ENCODE results near the gene MISP3. TPM values are rescaled to one million over a fixed set of nuclear protein-coding genes. Genes with fewer than 3 reads are reported as not detected.
A peak's percentile ranks its signal among the peaks of the same experiment; 100 is the strongest.

Gene MISP3
- total and polyA plus RNA-seq, 2 donors = 0.94 to 2.9 TPM

DNA sequence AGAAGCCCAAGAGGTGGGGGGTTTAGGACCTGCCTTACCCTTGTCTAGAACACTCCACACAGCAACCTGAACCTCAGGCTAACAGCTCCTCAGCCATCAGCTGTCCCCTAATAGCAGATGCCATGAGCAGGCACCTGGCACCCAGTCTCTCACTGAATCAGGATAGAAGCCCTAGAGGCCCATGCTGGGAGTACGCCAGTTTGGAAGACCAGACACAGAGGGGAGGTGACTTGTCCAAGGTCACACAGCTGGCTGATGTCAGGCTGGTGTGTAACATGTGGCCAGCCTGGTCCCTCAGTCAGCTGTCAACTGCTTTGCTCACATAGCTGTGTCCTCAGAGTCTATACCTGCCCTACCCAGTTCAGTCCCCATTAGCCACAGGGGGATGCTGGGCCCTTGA is 30.7 kb downstream of the MISP3 start:
- no peak for DNase-seq (ENCODE audit: low read depth in 6 of 9, low spot score in 9 of 9)
- Histone ChIP-seq H3K27ac (ENCODE audit: low read depth in 1 of 2, low read length in 1 of 2) (no peak overlapping the region), H3K4me1 (ENCODE audit: control insufficient read depth in 2 of 2, insufficient read depth in 2 of 2, low read length in 2 of 2) (peaks cover 0 to 16% of the 10 kb centered on the region in 2 donors), H3K4me3 (ENCODE audit: low read length in 2 of 2) (no peak overlapping the region), H3K36me3 (ENCODE audit: control insufficient read depth in 2 of 2, insufficient read depth in 2 of 2, low read length in 1 of 2) (peaks cover 38 to 46% of the 10 kb centered on the region in 2 donors), H3K9me3 (ENCODE audit: control insufficient read depth in 2 of 2, insufficient read depth in 1 of 2, low read length in 1 of 2) (peaks cover 0 to 4% of the 10 kb centered on the region in 2 donors), H3K27me3 (ENCODE audit: control insufficient read depth in 2 of 2, insufficient read depth in 1 of 2, low read length in 1 of 2) (no peaks in the 10 kb centered on the region)
- 100% methylated on average over 1 of the region's 1 CpG for WGBS

DNA sequence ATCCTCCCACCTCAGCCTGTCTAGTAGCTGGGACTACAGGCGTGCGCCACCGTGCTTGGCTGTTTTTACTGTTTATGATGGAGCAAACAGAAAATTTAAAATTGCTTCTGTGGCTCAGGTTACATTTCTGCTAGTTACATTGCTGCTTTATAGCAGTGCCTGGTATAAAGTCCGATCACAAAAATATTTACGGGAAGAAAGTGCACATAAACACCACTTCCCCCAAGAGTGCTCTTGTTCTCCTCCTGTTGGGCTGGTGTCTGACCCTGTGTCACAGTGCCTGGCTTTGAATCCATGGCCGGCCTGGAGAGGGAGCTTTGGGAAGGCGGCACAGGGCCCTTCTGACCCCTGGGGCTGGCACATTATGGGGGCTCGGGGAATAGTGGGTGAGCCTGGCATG is 33.1 kb downstream of the MISP3 start:
- H3K27me3 ChIP-seq (ENCODE audit: control insufficient read depth in 2 of 2, insufficient read depth in 1 of 2, low read length in 1 of 2) = no peaks in the 10 kb centered on the region
- 96% methylated on average over 8 of the region's 8 CpGs for WGBS
- peaks cover 34 to 43% of the 10 kb centered on the region in 2 donors for H3K36me3 ChIP-seq (ENCODE audit: control insufficient read depth in 2 of 2, insufficient read depth in 2 of 2, low read length in 1 of 2)
- peaks cover 0 to 4% of the 10 kb centered on the region in 2 donors for H3K9me3 ChIP-seq (ENCODE audit: control insufficient read depth in 2 of 2, insufficient read depth in 1 of 2, low read length in 1 of 2)
- H3K27ac ChIP-seq (ENCODE audit: low read depth in 1 of 2, low read length in 1 of 2) = no peak overlapping the region
- DNase-seq (ENCODE audit: low read depth in 6 of 9, low spot score in 9 of 9) = no peak
- H3K4me3 ChIP-seq (ENCODE audit: low read length in 2 of 2) = no peak overlapping the region
- peaks cover 0 to 16% of the 10 kb centered on the region in 2 donors for H3K4me1 ChIP-seq (ENCODE audit: control insufficient read depth in 2 of 2, insufficient read depth in 2 of 2, low read length in 2 of 2)

GRCh38 chr19:14106840-14107239 is 34.3 kb downstream of the MISP3 start:
- no peak for DNase-seq (ENCODE audit: low read depth in 6 of 9, low spot score in 9 of 9)
- peaks cover 0 to 4% of the 10 kb centered on the region in 2 donors for H3K9me3 ChIP-seq (ENCODE audit: control insufficient read depth in 2 of 2, insufficient read depth in 1 of 2, low read length in 1 of 2)
- WGBS = 95% methylated on average over 16 of the region's 16 CpGs
- no peak overlapping the region for H3K27ac ChIP-seq (ENCODE audit: low read depth in 1 of 2, low read length in 1 of 2)
- H3K4me1 ChIP-seq (ENCODE audit: control insufficient read depth in 2 of 2, insufficient read depth in 2 of 2, low read length in 2 of 2) = peaks cover 0 to 20% of the 10 kb centered on the region in 2 donors
- H3K4me3 ChIP-seq (ENCODE audit: low read length in 2 of 2) = no peak overlapping the region
- H3K27me3 ChIP-seq (ENCODE audit: control insufficient read depth in 2 of 2, insufficient read depth in 1 of 2, low read length in 1 of 2) = no peaks in the 10 kb centered on the region
- peaks cover 27 to 36% of the 10 kb centered on the region in 2 donors for H3K36me3 ChIP-seq (ENCODE audit: control insufficient read depth in 2 of 2, insufficient read depth in 2 of 2, low read length in 1 of 2)

DNA sequence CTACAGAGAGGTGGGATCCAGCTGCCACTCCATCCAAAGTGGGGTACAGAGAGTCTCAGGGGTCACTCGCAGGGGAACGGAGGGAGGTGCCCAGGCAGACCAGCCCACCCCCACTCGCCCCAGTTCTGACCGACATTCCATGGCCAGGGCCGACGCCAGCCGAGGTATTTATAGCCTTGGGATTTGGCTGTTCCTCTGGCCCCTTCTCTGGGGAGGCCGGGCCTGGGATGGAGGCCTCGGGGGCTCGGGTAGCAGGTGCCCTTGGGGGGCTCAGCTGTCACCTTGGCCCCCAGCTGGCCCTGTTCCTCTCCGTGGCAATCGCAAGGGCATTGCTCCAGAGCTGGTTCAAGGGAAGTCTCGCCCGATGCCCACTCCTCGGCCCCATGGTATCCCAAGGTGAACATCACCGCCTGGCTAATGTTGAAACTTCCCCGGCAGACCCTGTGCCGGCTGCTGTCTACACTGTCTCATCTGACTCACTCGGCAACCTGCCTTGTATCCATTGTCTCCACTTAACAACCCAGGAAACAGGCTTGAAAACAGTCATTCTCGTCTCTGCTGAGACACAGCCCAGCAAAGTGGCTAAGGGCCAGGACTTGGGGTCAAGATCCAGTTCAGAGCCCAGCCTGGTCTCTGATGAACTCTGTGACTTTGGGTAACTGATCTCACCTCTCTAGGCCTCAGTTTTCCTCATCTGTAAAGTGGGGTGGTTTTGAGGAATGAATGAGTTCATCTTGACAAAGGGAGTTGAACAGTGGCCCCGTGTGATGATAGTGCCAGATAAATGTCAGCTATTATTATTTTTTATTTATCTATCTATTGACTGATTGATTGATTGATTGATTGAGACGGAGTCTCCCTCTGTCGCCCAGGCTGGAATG is 35.2 kb downstream of the MISP3 start:
- Histone ChIP-seq H3K36me3 (ENCODE audit: control insufficient read depth in 2 of 2, insufficient read depth in 2 of 2, low read length in 1 of 2) (peaks cover 17 to 26% of the 10 kb centered on the region in 2 donors), H3K9me3 (ENCODE audit: control insufficient read depth in 2 of 2, insufficient read depth in 1 of 2, low read length in 1 of 2) (peaks cover 0 to 4% of the 10 kb centered on the region in 2 donors), H3K4me3 (ENCODE audit: low read length in 2 of 2) (no peak overlapping the region), H3K27me3 (ENCODE audit: control insufficient read depth in 2 of 2, insufficient read depth in 1 of 2, low read length in 1 of 2) (no peaks in the 10 kb centered on the region), H3K4me1 (ENCODE audit: control insufficient read depth in 2 of 2, insufficient read depth in 2 of 2, low read length in 2 of 2) (peaks cover 0 to 22% of the 10 kb centered on the region in 2 donors), H3K27ac (ENCODE audit: low read depth in 1 of 2, low read length in 1 of 2) (no peak overlapping the region)
- 93% methylated on average over 23 of the region's 23 CpGs for WGBS
- DNase-seq (ENCODE audit: low read depth in 6 of 9, low spot score in 9 of 9) = no peak

DNA sequence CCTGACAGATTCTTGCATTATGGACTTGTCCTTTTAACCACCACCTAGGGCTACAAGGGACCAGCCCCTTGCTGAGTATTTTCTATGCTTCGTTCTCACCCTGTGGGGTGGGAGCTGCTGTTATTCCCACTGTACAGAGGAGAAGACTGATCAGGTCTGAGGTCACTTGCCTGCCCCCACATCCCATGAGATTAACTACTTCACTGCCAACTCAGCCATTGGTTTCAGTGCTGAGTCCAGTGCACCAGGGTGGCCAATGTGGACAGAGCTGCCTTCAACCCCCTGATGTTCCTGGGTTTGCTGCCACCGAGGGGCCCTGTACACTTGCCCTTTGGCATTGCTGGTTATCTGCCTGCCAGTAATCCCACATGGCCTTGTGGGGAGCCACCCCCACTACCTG is 38.1 kb downstream of the MISP3 start:
- Histone ChIP-seq H3K4me1 (ENCODE audit: control insufficient read depth in 2 of 2, insufficient read depth in 2 of 2, low read length in 2 of 2) (peaks cover 0 to 44% of the 10 kb centered on the region in 2 donors), H3K4me3 (ENCODE audit: low read length in 2 of 2) (no peak overlapping the region)

GRCh38 chr19:14111486-14111885 is 38.9 kb downstream of the MISP3 start:
- WGBS = 98% methylated on average over 1 of the region's 1 CpG
- peaks cover 4 to 5% of the 10 kb centered on the region in 2 donors for H3K36me3 ChIP-seq (ENCODE audit: control insufficient read depth in 2 of 2, insufficient read depth in 2 of 2, low read length in 1 of 2)
- no peaks in the 10 kb centered on the region for H3K27me3 ChIP-seq (ENCODE audit: control insufficient read depth in 2 of 2, insufficient read depth in 1 of 2, low read length in 1 of 2)
- no peaks in the 10 kb centered on the region for H3K9me3 ChIP-seq (ENCODE audit: control insufficient read depth in 2 of 2, insufficient read depth in 1 of 2, low read length in 1 of 2)
- H3K4me3 ChIP-seq (ENCODE audit: low read length in 2 of 2) = no peak overlapping the region
- H3K4me1 ChIP-seq (ENCODE audit: control insufficient read depth in 2 of 2, insufficient read depth in 2 of 2, low read length in 2 of 2) = peaks cover 5 to 52% of the 10 kb centered on the region in 2 donors
- no peak for DNase-seq (ENCODE audit: low read depth in 6 of 9, low spot score in 9 of 9)
- H3K27ac ChIP-seq (ENCODE audit: low read depth in 1 of 2, low read length in 1 of 2) = no peak overlapping the region

More for the DNA sequence above, 38.1 kb downstream of the MISP3 start:
- H3K27ac ChIP-seq (ENCODE audit: low read depth in 1 of 2, low read length in 1 of 2) = no peak overlapping the region
- H3K27me3 ChIP-seq (ENCODE audit: control insufficient read depth in 2 of 2, insufficient read depth in 1 of 2, low read length in 1 of 2) = no peaks in the 10 kb centered on the region
- no peaks in the 10 kb centered on the region for H3K9me3 ChIP-seq (ENCODE audit: control insufficient read depth in 2 of 2, insufficient read depth in 1 of 2, low read length in 1 of 2)
- no peak for DNase-seq (ENCODE audit: low read depth in 6 of 9, low spot score in 9 of 9)
- H3K36me3 ChIP-seq (ENCODE audit: control insufficient read depth in 2 of 2, insufficient read depth in 2 of 2, low read length in 1 of 2) = peaks cover 7 to 13% of the 10 kb centered on the region in 2 donors
- WGBS = 98% methylated on average over 2 of the region's 2 CpGs

- DNase-seq (ENCODE audit: low read depth in 6 of 9, low spot score in 9 of 9) = no peak
These were observed 39.6 kb downstream of the MISP3 start for GRCh38 chr19:14112051-14112808.

DNA sequence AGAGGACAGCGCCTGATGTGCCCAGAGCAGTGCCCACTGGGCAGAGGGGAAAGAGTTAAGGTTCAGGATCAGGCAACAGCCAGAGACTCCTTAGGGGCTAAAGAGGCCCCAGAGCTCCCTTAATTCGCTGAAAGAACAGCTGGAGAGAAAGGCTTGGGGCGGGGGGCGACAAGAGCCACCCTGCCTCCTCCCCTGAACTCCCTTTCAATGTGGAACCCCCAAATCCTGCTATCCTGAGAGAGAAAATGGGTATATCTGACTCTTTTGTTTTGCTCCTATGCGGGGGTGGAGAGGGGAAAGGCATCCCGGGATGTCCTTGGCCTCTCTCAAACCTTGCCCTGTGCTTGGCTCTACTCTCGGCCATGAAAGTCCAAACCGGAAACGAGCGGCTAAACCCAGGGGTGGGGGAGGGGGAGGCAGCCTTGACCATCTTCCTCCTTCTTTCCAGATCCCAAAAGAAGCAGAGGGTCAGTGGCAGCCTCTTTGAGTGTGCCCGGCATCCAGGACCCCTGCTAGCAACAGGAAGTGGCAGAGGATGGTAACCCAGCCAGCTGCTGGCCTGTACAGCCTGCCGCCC is 40.3 kb downstream of the MISP3 start:
- Histone ChIP-seq H3K9me3 (ENCODE audit: control insufficient read depth in 2 of 2, insufficient read depth in 1 of 2, low read length in 1 of 2) (no peaks in the 10 kb centered on the region), H3K36me3 (ENCODE audit: control insufficient read depth in 2 of 2, insufficient read depth in 2 of 2, low read length in 1 of 2) (peaks cover 0 to 3% of the 10 kb centered on the region in 2 donors), H3K4me1 (ENCODE audit: control insufficient read depth in 2 of 2, insufficient read depth in 2 of 2, low read length in 2 of 2) (peaks cover 11 to 54% of the 10 kb centered on the region in 2 donors), H3K4me3 (ENCODE audit: low read length in 2 of 2) (no peak overlapping the region), H3K27ac (ENCODE audit: low read depth in 1 of 2, low read length in 1 of 2) (peak overlapping the region in 1 of 2 donors; percentile 66), H3K27me3 (ENCODE audit: control insufficient read depth in 2 of 2, insufficient read depth in 1 of 2, low read length in 1 of 2) (no peaks in the 10 kb centered on the region)
- 88% methylated on average over 12 of the region's 12 CpGs for WGBS
- DNase-seq (ENCODE audit: low read depth in 6 of 9, low spot score in 9 of 9) = no peak

More at GRCh38 chr19:14112051-14112808, 39.6 kb downstream of the MISP3 start:
- no peaks in the 10 kb centered on the region for H3K9me3 ChIP-seq (ENCODE audit: control insufficient read depth in 2 of 2, insufficient read depth in 1 of 2, low read length in 1 of 2)
- no peak overlapping the region for H3K4me3 ChIP-seq (ENCODE audit: low read length in 2 of 2)
- peaks cover 11 to 59% of the 10 kb centered on the region in 2 donors for H3K4me1 ChIP-seq (ENCODE audit: control insufficient read depth in 2 of 2, insufficient read depth in 2 of 2, low read length in 2 of 2)
- WGBS = 84% methylated on average over 12 of the region's 12 CpGs
- H3K27ac ChIP-seq (ENCODE audit: low read depth in 1 of 2, low read length in 1 of 2) = no peak overlapping the region
- no peaks in the 10 kb centered on the region for H3K27me3 ChIP-seq (ENCODE audit: control insufficient read depth in 2 of 2, insufficient read depth in 1 of 2, low read length in 1 of 2)
- H3K36me3 ChIP-seq (ENCODE audit: control insufficient read depth in 2 of 2, insufficient read depth in 2 of 2, low read length in 1 of 2) = peaks cover 0 to 3% of the 10 kb centered on the region in 2 donors

All from thymus (tissue), 11 donors.